K562 (cell line): ENCODE data around the gene RCOR1.

Source experiments
- FIP1L1 ChIP-seq: fragments of 200-400 bp; formaldehyde crosslinking; IDR thresholded peaks from 2 replicates; pipeline ENCODE4 v1.6.1; 2018; ENCODE audit warnings: mild to moderate bottlenecking, low read depth, low read length; ENCODE audit not compliant: poor library complexity, severe bottlenecking
- MYC ChIP-seq, 2 experiments: fragments of 250-450 bp in 1 of 2; sonication (Bioruptor Pico) in 1 of 2; IDR thresholded peaks; 2 replicates each; pipeline versions ENCODE4 v1.5.1 to v1.6.1; 2012 to 2021; ENCODE audit warnings: low read depth in 2 of 2, borderline replicate concordance in 1 of 2, improper control_type of control experiment in 1 of 2, low read length in 1 of 2, mild to moderate bottlenecking in 1 of 2, moderate library complexity in 1 of 2
- NONO ChIP-seq, 2 experiments: fragments of 200-400 bp in 1 of 2; fragments of 450-650 bp in 1 of 2; formaldehyde crosslinking in 1 of 2; IDR thresholded peaks; 2 replicates each; pipeline ENCODE4 v1.6.1; 2017; ENCODE audit warnings: low read depth in 2 of 2, mild to moderate bottlenecking in 2 of 2, moderate library complexity in 2 of 2, low read length in 1 of 2
- NRF1 ChIP-seq, 2 experiments: fragments of 450-650 bp; IDR thresholded peaks in 1 of 2; conservative IDR thresholded peaks in 1 of 2; 2 replicates each; pipeline ENCODE4 v1.6.1; 2014; ENCODE audit warnings: mild to moderate bottlenecking in 2 of 2
- PHB2 ChIP-seq: fragments of 450-650 bp; IDR thresholded peaks from 2 replicates; pipeline ENCODE4 v1.6.1; 2017; ENCODE audit warnings: low read depth
- PHF8 ChIP-seq: fragments of 200-600 bp; sonication (generic); IDR thresholded peaks from 2 replicates; pipeline ENCODE4 v1.6.1; 2012; ENCODE audit warnings: mixed run types, mild to moderate bottlenecking, inconsistent platforms, low read length, moderate library complexity, borderline replicate concordance
- SREBF2 ChIP-seq: sonication (generic); formaldehyde crosslinking; IDR thresholded peaks from 2 replicates; pipeline ENCODE4 v1.4.0; 2020; ENCODE audit warnings: mild to moderate bottlenecking, missing genetic modification reagents
- TGIF2 ChIP-seq: sonication (generic); formaldehyde crosslinking; IDR thresholded peaks from 2 replicates; pipeline ENCODE4 v1.8.1; 2022; ENCODE audit warnings: mild to moderate bottlenecking, missing genetic modification reagents, moderate library complexity
- ZNF395 ChIP-seq: fragments of 200-800 bp; sonication (Bioruptor generic); IDR thresholded peaks from 2 replicates; pipeline ENCODE4 v1.6.1; 2017; ENCODE audit warnings: missing genetic modification characterization, missing compliant biosample characterization
- TF ChIP-seq, protein P1 (sequence below), 3 experiments: IDR thresholded peaks in 2 of 3; conservative IDR thresholded peaks in 1 of 3; 2 replicates each; pipeline ENCODE4 v1.5.1; 2011 to 2012; ENCODE audit warnings: low read length in 3 of 3, mild to moderate bottlenecking in 3 of 3, control low read depth in 2 of 3, improper control_type of control experiment in 1 of 3, inconsistent platforms in 1 of 3, low read depth in 1 of 3, mixed read lengths in 1 of 3, moderate library complexity in 1 of 3; ENCODE audit not compliant: insufficient read depth in 2 of 3
- TF ChIP-seq, protein P2 (sequence below): fragments of 250-450 bp; sonication (Bioruptor Pico); IDR thresholded peaks from 2 replicates; pipeline ENCODE4 v1.5.0; 2021

- no peak for TF ChIP-seq MYC (IDR thresholded peaks at IDR 0.05; ENCODE audit: low read depth, low read length)
- TF ChIP-seq MYC (CRISPR knock-in tag; IDR thresholded peaks at IDR 0.05; ENCODE audit: borderline replicate concordance, low read depth), result no peak
- TF ChIP-seq NRF1 (conservative IDR thresholded peaks at IDR 0.05 in 1 of 2, IDR thresholded peaks at IDR 0.05 in 1 of 2), result no peak
- TF ChIP-seq SREBF2 (CRISPR knock-in tag), result no peak
- TF ChIP-seq ZNF395 (CRISPR knock-in tag), result no peak
- TF ChIP-seq PHF8, result no peak
- no peak for TF ChIP-seq NONO (IDR thresholded peaks at IDR 0.05; ENCODE audit: low read depth in 2 of 2, low read length in 1 of 2)
- no peak for TF ChIP-seq TGIF2
- no peak for TF ChIP-seq FIP1L1
- TF ChIP-seq, protein P1, sequence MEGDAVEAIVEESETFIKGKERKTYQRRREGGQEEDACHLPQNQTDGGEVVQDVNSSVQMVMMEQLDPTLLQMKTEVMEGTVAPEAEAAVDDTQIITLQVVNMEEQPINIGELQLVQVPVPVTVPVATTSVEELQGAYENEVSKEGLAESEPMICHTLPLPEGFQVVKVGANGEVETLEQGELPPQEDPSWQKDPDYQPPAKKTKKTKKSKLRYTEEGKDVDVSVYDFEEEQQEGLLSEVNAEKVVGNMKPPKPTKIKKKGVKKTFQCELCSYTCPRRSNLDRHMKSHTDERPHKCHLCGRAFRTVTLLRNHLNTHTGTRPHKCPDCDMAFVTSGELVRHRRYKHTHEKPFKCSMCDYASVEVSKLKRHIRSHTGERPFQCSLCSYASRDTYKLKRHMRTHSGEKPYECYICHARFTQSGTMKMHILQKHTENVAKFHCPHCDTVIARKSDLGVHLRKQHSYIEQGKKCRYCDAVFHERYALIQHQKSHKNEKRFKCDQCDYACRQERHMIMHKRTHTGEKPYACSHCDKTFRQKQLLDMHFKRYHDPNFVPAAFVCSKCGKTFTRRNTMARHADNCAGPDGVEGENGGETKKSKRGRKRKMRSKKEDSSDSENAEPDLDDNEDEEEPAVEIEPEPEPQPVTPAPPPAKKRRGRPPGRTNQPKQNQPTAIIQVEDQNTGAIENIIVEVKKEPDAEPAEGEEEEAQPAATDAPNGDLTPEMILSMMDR (IDR thresholded peaks at IDR 0.05 in 2 of 3, conservative IDR thresholded peaks at IDR 0.05 in 1 of 3; ENCODE audit: insufficient read depth in 2 of 3, low read depth in 1 of 3, low read length in 3 of 3), result no peak
- no peak for TF ChIP-seq PHB2
- TF ChIP-seq, protein P2, sequence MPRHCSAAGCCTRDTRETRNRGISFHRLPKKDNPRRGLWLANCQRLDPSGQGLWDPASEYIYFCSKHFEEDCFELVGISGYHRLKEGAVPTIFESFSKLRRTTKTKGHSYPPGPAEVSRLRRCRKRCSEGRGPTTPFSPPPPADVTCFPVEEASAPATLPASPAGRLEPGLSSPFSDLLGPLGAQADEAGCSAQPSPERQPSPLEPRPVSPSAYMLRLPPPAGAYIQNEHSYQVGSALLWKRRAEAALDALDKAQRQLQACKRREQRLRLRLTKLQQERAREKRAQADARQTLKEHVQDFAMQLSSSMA (CRISPR knock-in tag), result no peak
These were observed 183.7 kb downstream of the RCOR1 start for GRCh38 chr14:102775855-102776760.
